Germinal center (tissue), 1 donor: ENCODE measurements around the gene NLE1.
"Not testable (repeated sequence)": the region's sequence is repeated elsewhere in the genome, so short reads cannot be mapped to it uniquely, and the experiment has no call there.

Experiments
- DNase-seq: peaks from one replicate; pipeline ENCODE4 v3.0.0; 2012; ENCODE audit warnings: mixed read lengths, low spot score

The NLE1 gene

GRCh38 chr17:35141681-35142466 lies at the start of gene NLE1:
TSS of gene NLE1 (minus strand) at chr17:35142303. CDS start at chr17:35142275, 28 bp downstream.
- DNase-seq = peak; percentile 87

- DNase-seq = no peak
Measured at GRCh38 chr17:35191001-35191695, 49.0 kb upstream of the NLE1 start.

GRCh38 chr17:35189291-35189690 lies 47.2 kb upstream of the NLE1 start:
- DNase-seq = no peak

GRCh38 chr17:35188111-35188510 lies 46.0 kb upstream of the NLE1 start:
- no peak for DNase-seq

- DNase-seq = no peak
Measured at GRCh38 chr17:35187481-35187880, 45.4 kb upstream of the NLE1 start.

GRCh38 chr17:35185849-35186248 lies 43.7 kb upstream of the NLE1 start:
- no peak for DNase-seq

- DNase-seq = no peak
Measured at GRCh38 chr17:35184274-35184673, 42.2 kb upstream of the NLE1 start.

GRCh38 chr17:35183332-35183731 lies 41.2 kb upstream of the NLE1 start:
- DNase-seq = no peak

- not testable (repeated sequence) for DNase-seq
Measured at GRCh38 chr17:35179379-35179778, 37.3 kb upstream of the NLE1 start.

GRCh38 chr17:35176897-35177296 lies 34.8 kb upstream of the NLE1 start:
- DNase-seq = no peak

GRCh38 chr17:35175638-35176415 lies 33.7 kb upstream of the NLE1 start:
- DNase-seq = no peak

- no peak for DNase-seq
Measured at GRCh38 chr17:35174835-35175334, 32.8 kb upstream of the NLE1 start.

GRCh38 chr17:35172321-35172720 lies 30.2 kb upstream of the NLE1 start:
- DNase-seq = not testable (repeated sequence)

GRCh38 chr17:35171834-35172233 lies 29.7 kb upstream of the NLE1 start:
- no peak for DNase-seq

GRCh38 chr17:35170968-35171771 lies 29.1 kb upstream of the NLE1 start:
- DNase-seq = no peak

GRCh38 chr17:35169835-35170363 lies 27.8 kb upstream of the NLE1 start:
- DNase-seq = no peak

GRCh38 chr17:35167666-35168065 lies 25.6 kb upstream of the NLE1 start:
- no peak for DNase-seq

- no peak for DNase-seq
Measured at GRCh38 chr17:35167046-35167445, 24.9 kb upstream of the NLE1 start.

GRCh38 chr17:35166526-35166925 lies 24.4 kb upstream of the NLE1 start:
- DNase-seq = no peak

GRCh38 chr17:35164716-35165115 lies 22.6 kb upstream of the NLE1 start:
- DNase-seq = no peak

- no peak for DNase-seq
Measured at GRCh38 chr17:35163886-35164285, 21.8 kb upstream of the NLE1 start.
